Fibroblast of pulmonary artery (primary cell): Measurements from ENCODE around the gene ZNF8.
A peak's percentile ranks its signal among the peaks of the same experiment; 100 is the strongest.
"Not testable (repeated sequence)": the region's sequence is repeated elsewhere in the genome, so short reads cannot be mapped to it uniquely, and the experiment has no call there.

Experiments used
- DNase-seq: peaks from one replicate; pipeline ENCODE4 v3.0.0-alpha.2; 2010; ENCODE audit warnings: low read depth
- H3K4me3 ChIP-seq: replicated peaks from 2 replicates; pipeline ENCODE4 v1.5.1; 2011; ENCODE audit warnings: low read depth, mild to moderate bottlenecking, control low read depth, low read length, moderate library complexity
- CTCF ChIP-seq: IDR thresholded peaks from 2 replicates; pipeline ENCODE4 v1.5.1; 2011; ENCODE audit warnings: mild to moderate bottlenecking, control low read depth, low read length, inconsistent platforms; ENCODE audit errors: missing control alignments

ZNF8 gene

GRCh38 chr19:58346961-58347929 lies 68.5 kb downstream of the ZNF8 start:
- no peak for TF ChIP-seq CTCF
- peak overlapping the region; percentile 77 for H3K4me3 ChIP-seq
- peak; percentile 57 for DNase-seq

DNA sequence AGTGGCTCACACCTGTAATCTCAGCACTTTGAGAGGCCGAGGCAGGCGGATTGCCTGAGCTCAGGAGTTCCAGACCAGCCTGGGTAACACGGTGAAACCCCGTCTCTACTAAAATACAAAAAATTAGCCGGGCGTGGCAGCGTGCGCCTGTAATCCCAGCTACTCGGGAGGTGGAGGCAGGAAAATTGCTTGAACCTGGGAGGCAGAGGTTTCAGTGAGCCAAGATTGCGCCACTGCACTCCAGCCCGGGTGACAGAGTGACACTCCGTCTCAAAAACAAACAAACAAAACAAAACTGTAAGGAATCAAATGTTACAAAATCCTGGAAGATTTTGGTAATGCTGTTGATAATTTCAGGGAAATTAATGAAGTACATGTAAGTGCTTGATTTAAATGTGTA lies 69.3 kb downstream of the ZNF8 start:
- not testable (repeated sequence) for DNase-seq
- H3K4me3 ChIP-seq: peak overlapping the region; percentile 77

DNA sequence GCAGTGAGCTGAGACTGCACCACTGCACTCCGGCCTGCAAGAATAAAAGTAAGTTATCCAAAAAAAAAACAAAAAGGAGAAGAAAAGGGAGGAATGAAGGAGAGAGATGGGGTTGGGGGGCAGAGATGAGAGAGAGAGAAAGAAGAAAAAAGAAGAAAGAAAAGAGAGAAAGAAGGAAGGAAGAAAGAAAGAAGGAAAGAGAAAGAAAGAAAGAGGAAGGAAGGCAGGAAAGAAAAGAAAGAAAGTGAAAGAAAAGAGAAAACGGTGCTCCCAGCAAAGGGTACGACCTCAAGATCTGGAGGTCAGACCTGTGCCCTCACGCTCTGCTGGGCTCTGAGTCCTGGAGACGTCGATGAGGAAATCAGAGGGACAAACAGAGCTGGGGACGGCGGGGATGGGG lies 70.8 kb downstream of the ZNF8 start:
- H3K4me3 ChIP-seq: no peak overlapping the region
- no peak for DNase-seq
- TF ChIP-seq CTCF: no peak

- TF ChIP-seq CTCF: no peak
- no peak overlapping the region for H3K4me3 ChIP-seq
- no peak for DNase-seq
These were observed 71.5 kb downstream of the ZNF8 start for GRCh38 chr19:58350001-58350861.

DNA sequence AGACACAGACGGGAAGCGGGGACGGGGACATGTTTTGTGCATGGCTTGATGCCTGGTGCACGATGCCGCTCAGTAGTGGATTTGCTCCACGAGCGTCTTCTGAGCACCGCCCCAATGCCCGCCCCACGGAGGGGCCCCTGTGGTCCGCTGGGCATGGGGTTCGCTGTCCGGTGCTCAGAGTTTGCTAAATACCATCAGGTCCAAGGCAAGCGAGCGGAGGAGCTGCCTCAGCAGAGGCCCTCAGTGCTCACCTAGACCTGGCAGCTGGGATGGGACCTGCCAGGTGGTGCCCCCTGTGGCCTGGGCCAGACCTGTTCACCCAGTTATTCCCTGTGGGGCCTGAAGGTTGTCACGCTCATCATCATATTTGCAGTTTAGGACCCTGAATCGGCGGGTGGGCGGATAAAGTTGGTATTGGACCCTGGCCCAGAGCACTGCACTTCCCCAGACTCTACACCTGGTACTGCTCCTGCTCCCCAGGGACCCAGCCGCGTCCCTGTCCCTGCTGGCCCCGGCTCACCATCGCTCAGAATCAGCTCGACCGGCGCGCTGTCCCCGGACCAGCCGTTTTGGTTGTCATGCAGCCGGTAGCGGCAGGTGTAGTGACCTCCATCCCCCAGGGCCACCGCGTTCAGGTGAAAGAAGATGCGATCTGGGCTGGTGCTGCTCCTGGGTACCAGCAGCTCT lies 72.3 kb downstream of the ZNF8 start:
- H3K4me3 ChIP-seq: no peak overlapping the region
- TF ChIP-seq CTCF: no peak
- no peak for DNase-seq

DNA sequence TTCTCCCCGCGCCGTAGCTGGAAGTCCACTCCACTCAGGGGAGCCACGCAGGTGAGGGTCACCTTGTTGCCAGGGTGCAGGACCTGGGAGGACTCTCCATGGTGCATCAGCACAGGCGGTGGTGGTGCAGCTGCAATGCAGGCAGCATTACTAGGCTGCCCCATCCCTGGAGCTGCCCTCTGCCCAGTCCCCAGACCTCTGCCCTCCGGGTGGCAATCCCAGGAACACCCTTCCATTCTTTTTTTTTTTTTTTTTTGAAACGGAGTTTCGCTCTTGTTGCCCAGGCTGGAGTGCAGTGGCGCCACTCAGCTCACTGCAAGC lies 72.8 kb downstream of the ZNF8 start:
- DNase-seq: no peak
- no peak overlapping the region for H3K4me3 ChIP-seq
- TF ChIP-seq CTCF: no peak
